Activated CD8-positive, alpha-beta memory T cell treated with anti-CD3 and anti-CD28 coated beads for 48 hours (primary cell): ENCODE results near the gene FAM83G.

ENCODE experiments used
- DNase-seq, 3 experiments: peaks; one replicate each; pipeline ENCODE4 v3.0.0-alpha.2; 2020; ENCODE audit warnings: low read depth in 2 of 3, low spot score in 2 of 3

The FAM83G gene

GRCh38 chr17:18970582-18971480 is 33.7 kb downstream of the FAM83G start:
- DNase-seq = no peak

- DNase-seq = no peak
Observed at GRCh38 chr17:18968945-18969887, 35.3 kb downstream of the FAM83G start.

GRCh38 chr17:18968345-18968744 is 36.2 kb downstream of the FAM83G start:
- DNase-seq = no peak

- no peak for DNase-seq
Observed at GRCh38 chr17:18967916-18968315, 36.6 kb downstream of the FAM83G start.

- no peak for DNase-seq
Observed at GRCh38 chr17:18966831-18967624, 37.5 kb downstream of the FAM83G start.

GRCh38 chr17:18965530-18966236 is 38.9 kb downstream of the FAM83G start:
- DNase-seq = no peak

GRCh38 chr17:18964550-18964949 is 40.0 kb downstream of the FAM83G start:
- DNase-seq = no peak

- no peak for DNase-seq
Observed at GRCh38 chr17:18964018-18964351, 40.6 kb downstream of the FAM83G start.

GRCh38 chr17:18963126-18964017 is 41.2 kb downstream of the FAM83G start:
- DNase-seq = no peak

- DNase-seq = no peak
Observed at GRCh38 chr17:18962494-18962815, 42.1 kb downstream of the FAM83G start.

GRCh38 chr17:18961634-18962493 is 42.7 kb downstream of the FAM83G start:
- DNase-seq = no peak

- DNase-seq = peak; percentile 53 to 95 (median 89)
Observed at GRCh38 chr17:18960803-18961511, 43.6 kb downstream of the FAM83G start.

- no peak for DNase-seq
Observed at GRCh38 chr17:18960241-18960665, 44.3 kb downstream of the FAM83G start.

- no peak for DNase-seq
Observed at GRCh38 chr17:18959845-18960240, 44.7 kb downstream of the FAM83G start.

GRCh38 chr17:18959071-18959844 is 45.3 kb downstream of the FAM83G start:
- no peak for DNase-seq

- DNase-seq = no peak
Observed at GRCh38 chr17:18958611-18959010, 46.0 kb downstream of the FAM83G start.

- DNase-seq = no peak
Observed at GRCh38 chr17:18957831-18958230, 46.7 kb downstream of the FAM83G start.
